Activated CD8-positive, alpha-beta memory T cell treated with anti-CD3 and anti-CD28 coated beads, Interleukin-2, amount 50 U/mL, for 48 hours (primary cell): ENCODE measurements around the gene ZDHHC23.

Source experiments
- DNase-seq: peaks from one replicate; pipeline ENCODE4 v3.0.0-alpha.2; 2020

ZDHHC23 gene

GRCh38 chr3:113947372-113948014 lies at the start of gene ZDHHC23:
TSS of gene ZDHHC23 (plus strand) at chr3:113948013. CDS start at chr3:113948803, 790 bp downstream.
- DNase-seq = peak; percentile 78

GRCh38 chr3:113898892-113899291 lies 48.9 kb upstream of the ZDHHC23 start:
- no peak for DNase-seq

GRCh38 chr3:113906568-113907140 lies 41.2 kb upstream of the ZDHHC23 start:
- DNase-seq = no peak

GRCh38 chr3:113908133-113908532 lies 39.7 kb upstream of the ZDHHC23 start:
- DNase-seq = no peak

GRCh38 chr3:113910966-113911365 lies 36.8 kb upstream of the ZDHHC23 start:
- DNase-seq = no peak

GRCh38 chr3:113912552-113913236 lies 35.1 kb upstream of the ZDHHC23 start:
- no peak for DNase-seq

GRCh38 chr3:113914646-113915045 lies 33.2 kb upstream of the ZDHHC23 start:
- DNase-seq = no peak

- DNase-seq = no peak
These were observed 20.3 kb upstream of the ZDHHC23 start for GRCh38 chr3:113927556-113927955.

GRCh38 chr3:113946831-113947230 lies 982 bp upstream of the ZDHHC23 start:
- no peak for DNase-seq

- peak; percentile 73 for DNase-seq
These were observed 453 bp downstream of the ZDHHC23 start for GRCh38 chr3:113948015-113948917.

GRCh38 chr3:113952921-113953320 lies 5.1 kb downstream of the ZDHHC23 start:
- no peak for DNase-seq

- DNase-seq = no peak
These were observed 5.9 kb downstream of the ZDHHC23 start for GRCh38 chr3:113953677-113954076.

- no peak for DNase-seq
These were observed 6.4 kb downstream of the ZDHHC23 start for GRCh38 chr3:113954091-113954685.

- no peak for DNase-seq
These were observed 16.1 kb downstream of the ZDHHC23 start for GRCh38 chr3:113963879-113964278.

- no peak for DNase-seq
These were observed 18.4 kb downstream of the ZDHHC23 start for GRCh38 chr3:113966172-113966571.

- no peak for DNase-seq
These were observed 21.2 kb downstream of the ZDHHC23 start for GRCh38 chr3:113968986-113969385.

- DNase-seq = no peak
These were observed 30.0 kb downstream of the ZDHHC23 start for GRCh38 chr3:113977822-113978221.

GRCh38 chr3:113979916-113980315 lies 32.1 kb downstream of the ZDHHC23 start:
- DNase-seq = no peak

- no peak for DNase-seq
These were observed 34.0 kb downstream of the ZDHHC23 start for GRCh38 chr3:113981803-113982202.

- no peak for DNase-seq
These were observed 35.7 kb downstream of the ZDHHC23 start for GRCh38 chr3:113983544-113983943.

GRCh38 chr3:113985541-113985940 lies 37.7 kb downstream of the ZDHHC23 start:
- DNase-seq = no peak

- DNase-seq = no peak
These were observed 57.7 kb downstream of the ZDHHC23 start for GRCh38 chr3:114005481-114005880.
